Effector CD8-positive, alpha-beta T cell (primary cell): ENCODE measurements around the gene ZNF835.
"Not testable (repeated sequence)": the region's sequence is repeated elsewhere in the genome, so short reads cannot be mapped to it uniquely, and the experiment has no call there.

Experiments used
- DNase-seq: peaks from one replicate; lab custom pipeline; 2025; lab: John Stamatoyannopoulos, UW
- total RNA-seq, 4 experiments: gene quantifications; one replicate each; lab custom pipeline; 2026; lab: John Stamatoyannopoulos, UW

The ZNF835 gene
- total RNA-seq: 0.91 to 4.5 (median 2.2) reads per million in 4 experiments

- peak; percentile 55 for DNase-seq
Observed at GRCh38 chr19:56671613-56671994, at the start of gene ZNF835. Gene ZNF835, minus strand, starts transcription at chr19:56671757. Its CDS starts 6,559 bp downstream, at chr19:56665198.

DNA sequence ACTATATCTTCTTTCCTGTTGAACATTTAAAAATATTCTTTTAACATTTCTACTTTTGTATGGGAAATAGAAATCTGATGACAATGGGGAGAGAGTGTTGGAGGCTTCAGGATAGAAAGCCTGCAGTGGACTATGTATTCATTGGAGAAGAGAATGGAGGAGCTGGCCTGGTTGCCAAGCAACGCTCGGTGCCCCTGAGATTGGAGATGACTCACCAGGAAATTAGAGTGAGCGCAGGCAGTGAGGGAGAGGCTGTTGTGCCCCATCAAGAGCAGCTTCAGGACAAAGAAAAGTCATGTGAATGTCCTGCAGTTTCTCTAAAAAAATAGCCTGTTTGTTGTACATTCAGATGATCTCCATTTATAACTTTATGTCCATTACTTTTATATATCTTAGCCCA lies 48.7 kb upstream of the ZNF835 start:
- no peak for DNase-seq

GRCh38 chr19:56718231-56718630 lies 46.7 kb upstream of the ZNF835 start:
- no peak for DNase-seq

DNA sequence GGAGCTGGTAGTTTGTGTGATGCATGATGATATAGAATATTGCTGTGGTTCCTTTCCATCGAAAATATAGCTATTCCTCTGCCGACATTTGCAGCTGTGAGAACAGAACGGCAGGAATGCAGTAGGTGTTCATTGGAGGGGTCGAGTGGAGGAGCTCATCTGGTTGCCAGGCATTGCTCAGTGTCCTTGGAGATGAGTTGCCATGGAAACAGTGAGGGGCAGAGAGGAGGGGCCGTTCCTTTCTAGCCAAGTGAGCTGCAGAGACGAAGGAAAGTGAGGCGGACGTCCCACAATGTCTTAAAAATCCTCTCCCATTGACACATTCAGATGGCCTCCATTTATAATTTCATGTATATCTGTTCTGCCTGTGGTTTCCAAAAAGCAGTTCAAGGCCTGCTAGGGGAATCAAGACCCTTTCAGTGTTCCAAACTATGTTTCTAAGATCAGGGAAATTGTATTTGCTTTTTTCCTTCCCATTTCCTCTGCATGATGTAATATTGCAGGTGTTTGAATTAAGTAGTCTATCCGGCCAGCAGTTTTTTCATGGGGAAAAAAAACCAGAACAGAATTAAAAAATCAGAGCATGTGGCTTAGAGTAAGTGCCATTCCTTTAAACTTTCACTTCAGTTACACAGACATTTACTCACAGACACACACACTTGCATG lies 41.2 kb upstream of the ZNF835 start:
- DNase-seq: no peak

DNA sequence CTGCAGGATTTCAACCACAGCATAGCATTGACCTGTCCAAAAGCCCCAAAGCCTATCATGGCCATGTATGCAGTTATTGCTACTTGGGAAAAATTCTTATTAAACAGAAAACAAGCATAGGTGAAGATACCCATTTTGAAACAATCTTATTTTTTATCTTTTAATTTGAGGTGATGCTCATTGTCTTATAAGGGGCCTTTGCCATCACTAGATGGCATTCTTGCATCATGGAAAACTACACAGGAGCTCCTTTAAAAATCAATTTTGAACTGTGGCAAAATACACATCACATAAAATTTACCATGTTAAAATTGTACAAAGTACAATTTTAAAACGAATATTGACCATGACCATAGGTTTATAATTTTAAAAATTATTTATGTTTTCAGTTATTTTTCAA lies 38.9 kb upstream of the ZNF835 start:
- DNase-seq: no peak

- DNase-seq: no peak
Observed at GRCh38 chr19:56707821-56708220, 36.3 kb upstream of the ZNF835 start.

DNA sequence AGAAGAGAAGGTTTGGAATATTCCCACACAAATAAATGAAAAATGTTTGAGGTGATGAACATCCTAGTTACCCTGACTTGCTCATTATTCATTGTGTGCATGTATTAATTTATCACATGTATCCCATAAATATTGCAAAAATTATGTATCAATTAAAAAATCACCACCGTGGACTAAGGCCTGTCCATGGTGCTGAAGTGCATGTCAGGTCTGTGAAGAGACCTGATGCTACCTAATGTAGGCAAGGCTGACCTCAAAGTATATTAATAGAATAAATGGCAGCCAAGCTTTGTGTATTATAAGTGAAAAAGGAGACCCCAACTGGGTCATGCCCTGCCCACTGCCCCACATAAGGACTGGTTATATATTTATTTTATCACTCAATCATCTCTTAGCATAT lies 34.4 kb upstream of the ZNF835 start:
- DNase-seq: no peak

DNA sequence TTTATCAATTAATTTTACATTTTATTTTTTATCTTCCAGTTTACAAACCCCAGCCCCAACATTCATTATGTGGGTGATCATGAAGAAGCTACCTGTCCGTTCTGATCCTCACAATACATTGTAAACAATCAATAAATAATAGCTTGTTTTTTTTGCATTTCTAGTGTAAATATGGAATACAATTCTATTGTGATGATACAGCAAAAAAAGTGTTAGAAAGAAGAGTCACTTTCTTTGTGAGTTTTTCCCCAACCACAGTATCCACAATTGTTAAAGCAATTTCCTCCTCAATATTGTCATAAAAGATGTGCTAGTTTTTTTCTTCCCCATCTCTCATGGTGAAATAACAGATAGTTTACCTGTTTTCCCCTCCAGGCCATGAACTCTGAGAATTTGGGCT lies 30.3 kb upstream of the ZNF835 start:
- DNase-seq: no peak

DNA sequence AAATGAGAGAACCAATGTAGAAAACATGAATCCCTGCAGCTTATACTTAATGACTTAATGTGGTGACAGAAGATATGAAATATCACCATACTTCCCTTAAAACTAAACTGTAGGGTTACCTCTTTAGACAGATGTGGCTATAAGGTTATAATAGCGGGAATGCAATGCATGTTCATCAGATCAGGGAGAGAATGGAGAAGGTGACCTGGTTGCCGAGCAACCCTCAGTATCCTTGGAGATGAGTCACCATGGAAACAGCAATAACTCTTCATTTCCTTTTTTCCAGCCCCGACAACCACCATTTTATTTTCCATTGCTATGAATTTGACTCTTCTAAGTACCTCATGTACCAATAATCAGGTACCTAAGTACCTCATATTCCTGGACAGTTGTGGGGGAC lies 28.0 kb upstream of the ZNF835 start:
- DNase-seq: no peak

- DNase-seq: no peak
Observed at GRCh38 chr19:56692206-56692895, 20.8 kb upstream of the ZNF835 start.

GRCh38 chr19:56690670-56691069 lies 19.1 kb upstream of the ZNF835 start:
- no peak for DNase-seq

GRCh38 chr19:56689198-56689597 lies 17.6 kb upstream of the ZNF835 start:
- no peak for DNase-seq

GRCh38 chr19:56687031-56687430 lies 15.5 kb upstream of the ZNF835 start:
- no peak for DNase-seq

GRCh38 chr19:56683116-56683515 lies 11.6 kb upstream of the ZNF835 start:
- no peak for DNase-seq

DNA sequence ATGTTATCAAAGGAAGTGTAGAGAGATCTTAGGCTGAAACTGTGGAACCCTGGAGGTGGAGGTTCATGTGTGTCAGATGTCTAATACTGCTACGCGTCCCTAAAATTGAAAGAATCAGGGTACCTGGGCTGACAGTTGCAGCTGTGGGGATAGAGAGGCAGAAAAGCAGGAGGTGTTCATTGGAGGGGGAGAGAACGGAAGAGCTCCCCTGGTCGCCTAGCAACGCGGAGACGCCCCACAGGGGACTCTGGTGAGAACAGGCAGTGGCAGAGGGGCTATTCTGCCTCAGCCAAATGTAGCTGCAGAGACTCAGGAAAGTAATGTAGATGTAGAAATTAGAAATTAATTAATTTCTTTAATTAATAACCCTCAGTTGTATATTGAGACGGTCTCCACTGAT lies 10.1 kb upstream of the ZNF835 start:
- DNase-seq: no peak

- no peak for DNase-seq
Observed at GRCh38 chr19:56678205-56678604, 6.6 kb upstream of the ZNF835 start.

- DNase-seq: not testable (repeated sequence)
Observed at GRCh38 chr19:56672610-56673009, 1.1 kb upstream of the ZNF835 start.

- no peak for DNase-seq
Observed at GRCh38 chr19:56670961-56671612, 470 bp downstream of the ZNF835 start.

- no peak for DNase-seq
Observed at GRCh38 chr19:56670401-56670960, 1.1 kb downstream of the ZNF835 start.

DNA sequence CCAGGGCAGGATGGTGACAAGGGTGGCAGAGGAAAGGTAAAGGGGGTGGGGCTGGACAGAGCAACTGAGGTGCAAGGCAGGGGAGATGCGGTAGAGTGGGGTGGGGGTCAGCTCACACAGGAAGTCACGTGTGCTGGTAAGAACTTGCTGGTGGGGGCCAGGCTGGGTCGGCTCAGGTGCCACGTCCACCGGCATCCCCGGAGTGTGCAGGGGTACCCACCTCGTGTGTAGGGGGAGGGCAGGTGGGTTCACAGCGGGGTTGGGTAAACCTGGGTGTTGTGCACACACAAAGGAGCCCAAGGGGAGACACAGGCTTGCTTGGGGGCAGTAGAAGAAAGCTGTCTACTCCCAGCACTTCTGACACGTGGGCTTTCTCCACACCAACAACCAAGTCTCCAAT lies 2.9 kb downstream of the ZNF835 start:
- no peak for DNase-seq

- no peak for DNase-seq
Observed at GRCh38 chr19:56667311-56667870, 4.2 kb downstream of the ZNF835 start.

DNA sequence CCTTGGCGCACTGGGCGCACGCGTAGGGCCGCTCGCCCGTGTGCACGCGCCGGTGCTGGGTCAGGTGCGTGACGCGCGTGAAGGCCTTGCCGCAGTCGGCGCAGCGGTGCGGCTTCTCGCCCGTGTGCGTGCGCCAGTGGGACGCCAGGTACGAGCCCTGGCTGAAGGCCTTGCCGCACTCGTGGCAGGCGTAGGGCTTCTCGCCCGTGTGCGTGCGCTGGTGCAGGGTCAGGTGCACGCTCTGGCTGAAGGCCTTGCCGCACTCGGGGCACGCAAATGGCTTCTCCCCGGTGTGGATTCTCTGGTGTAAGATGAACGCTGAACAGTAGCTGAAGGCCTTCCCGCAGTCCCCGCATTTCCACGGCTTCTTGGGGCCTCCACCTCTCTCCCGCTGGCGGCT lies 7.0 kb downstream of the ZNF835 start:
- no peak for DNase-seq
